NCI-H82 treated with DMSO at 0.1 percent for 48 hours (cell line): ENCODE data around the gene SELENOI.
A peak's percentile ranks its signal among the peaks of the same experiment; 100 is the strongest.
"Not testable (repeated sequence)": the region's sequence is repeated elsewhere in the genome, so short reads cannot be mapped to it uniquely, and the experiment has no call there.

Experiments used
- DNase-seq: peaks from one replicate; lab custom pipeline; 2025; ENCODE audit not compliant: unreplicated experiment; lab: John Stamatoyannopoulos, UW

Gene SELENOI, protein sequence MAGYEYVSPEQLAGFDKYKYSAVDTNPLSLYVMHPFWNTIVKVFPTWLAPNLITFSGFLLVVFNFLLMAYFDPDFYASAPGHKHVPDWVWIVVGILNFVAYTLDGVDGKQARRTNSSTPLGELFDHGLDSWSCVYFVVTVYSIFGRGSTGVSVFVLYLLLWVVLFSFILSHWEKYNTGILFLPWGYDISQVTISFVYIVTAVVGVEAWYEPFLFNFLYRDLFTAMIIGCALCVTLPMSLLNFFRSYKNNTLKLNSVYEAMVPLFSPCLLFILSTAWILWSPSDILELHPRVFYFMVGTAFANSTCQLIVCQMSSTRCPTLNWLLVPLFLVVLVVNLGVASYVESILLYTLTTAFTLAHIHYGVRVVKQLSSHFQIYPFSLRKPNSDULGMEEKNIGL

DNA sequence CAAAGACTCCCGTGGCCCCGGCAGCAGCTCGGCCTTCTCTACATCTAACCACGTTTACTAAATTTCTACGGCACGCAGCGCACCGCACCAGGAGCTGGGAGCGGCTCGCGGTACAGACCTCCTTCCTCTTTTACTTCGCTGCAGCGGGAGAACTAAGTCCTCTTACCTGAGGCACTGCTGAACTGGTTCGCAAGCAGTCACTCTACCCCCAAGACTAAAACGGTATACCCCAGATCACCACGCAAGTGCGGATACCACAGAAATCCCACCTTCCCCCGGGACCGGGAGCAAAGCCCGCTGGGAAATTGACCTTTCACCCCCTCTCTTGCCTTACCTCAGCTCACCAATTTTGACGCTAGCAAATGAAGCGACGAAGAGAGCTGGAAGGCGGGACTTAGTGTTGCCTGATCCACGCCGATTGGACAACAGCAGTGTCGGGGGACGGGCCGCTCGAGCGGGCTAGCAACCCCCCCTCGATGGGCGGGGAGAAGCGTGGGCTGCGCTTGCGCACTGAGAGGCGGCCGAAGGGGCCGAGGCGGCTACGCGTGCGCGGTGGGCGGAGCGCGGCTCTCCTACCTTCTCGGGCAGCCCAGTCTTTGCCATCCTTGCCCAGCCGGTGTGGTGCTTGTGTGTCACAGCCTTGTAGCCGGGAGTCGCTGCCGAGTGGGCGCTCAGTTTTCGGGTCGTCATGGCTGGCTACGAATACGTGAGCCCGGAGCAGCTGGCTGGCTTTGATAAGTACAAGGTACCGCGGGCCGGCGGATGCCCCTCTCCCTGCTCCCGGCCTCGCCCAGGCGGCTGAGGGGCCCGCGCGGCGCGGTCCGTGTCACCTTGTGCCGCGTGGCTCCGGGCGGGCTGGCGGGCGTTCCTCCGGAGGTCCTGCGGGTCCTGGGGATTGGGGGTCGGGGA, at the start of gene SELENOI:
Gene SELENOI (plus strand): TSS at position 599 of the 909 bp plus-strand sequence. CDS start 90 bp downstream, at position 689.
- peak; percentile 99 for DNase-seq

DNA sequence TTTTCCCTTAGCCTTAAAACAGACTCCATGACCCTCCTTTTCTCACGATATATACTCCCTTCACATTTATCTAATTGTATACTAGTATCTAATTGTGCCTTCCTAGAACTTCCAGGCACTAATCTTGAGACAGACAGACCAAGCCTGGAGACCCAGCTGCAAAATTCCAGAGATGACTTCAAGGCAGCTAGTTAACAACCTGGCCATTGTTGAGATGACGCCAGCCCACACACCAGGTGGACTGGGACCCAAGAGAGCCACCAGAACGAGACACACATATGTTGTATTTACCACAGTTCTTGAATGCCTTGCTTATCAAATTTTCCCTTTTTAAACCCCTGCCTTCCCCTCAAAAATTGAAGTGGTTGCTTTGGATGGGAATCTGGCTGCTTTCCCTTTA, 48.9 kb upstream of the SELENOI start:
- DNase-seq = no peak

DNA sequence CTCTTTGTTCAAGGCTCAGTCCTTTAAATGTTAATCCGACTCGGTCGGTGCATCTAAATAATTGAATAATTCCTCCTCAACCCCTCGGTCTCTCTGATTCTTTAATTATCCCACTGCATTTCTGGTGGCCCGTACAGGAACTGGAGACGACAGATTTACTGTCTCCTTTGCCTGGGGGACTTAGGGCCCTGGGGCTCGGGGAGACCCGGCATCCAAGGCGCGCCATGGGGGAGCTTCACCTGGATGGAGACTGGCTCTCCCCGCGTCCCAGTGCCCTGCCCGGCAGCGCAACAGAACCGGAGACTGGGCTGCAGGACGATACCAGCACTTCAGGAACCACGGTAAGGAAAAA, 47.7 kb upstream of the SELENOI start:
- no peak for DNase-seq

DNA sequence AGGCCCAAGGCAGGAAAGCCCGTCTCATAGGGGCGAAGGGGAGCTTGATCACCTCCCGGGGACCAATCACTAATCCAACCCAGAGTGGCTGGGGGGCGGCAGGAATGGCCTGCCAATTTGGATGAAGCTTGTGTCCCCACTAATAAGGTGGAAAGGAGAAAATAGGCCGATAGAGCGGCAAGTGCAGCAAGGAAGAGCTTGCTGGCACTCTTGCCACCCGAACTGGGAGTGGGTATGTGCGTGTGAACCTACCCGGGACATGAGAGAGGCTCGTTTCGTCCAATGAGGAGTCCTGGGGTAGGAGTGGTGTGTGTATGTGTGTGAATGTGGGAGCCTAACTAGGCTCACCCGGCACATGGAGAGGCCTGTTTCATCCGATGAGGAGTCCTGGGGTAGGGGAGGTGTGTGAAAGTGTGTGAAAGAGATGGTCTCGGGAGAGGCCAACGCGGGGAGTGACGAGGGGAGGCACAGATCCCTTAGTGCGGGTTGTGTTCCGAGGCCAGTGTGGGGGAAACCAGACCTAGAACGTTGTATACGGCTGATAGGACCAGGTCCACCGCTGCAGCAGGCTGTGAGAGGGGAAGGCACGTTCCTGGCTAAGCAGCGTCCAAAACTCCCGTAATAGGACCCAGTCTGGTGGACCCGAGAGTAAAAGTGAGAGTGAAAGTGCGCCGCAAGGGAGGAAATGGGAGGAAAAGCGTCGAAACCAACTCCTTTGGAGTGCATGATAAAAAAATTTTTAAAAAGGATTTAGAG, 47.1 kb upstream of the SELENOI start:
- no peak for DNase-seq

DNA sequence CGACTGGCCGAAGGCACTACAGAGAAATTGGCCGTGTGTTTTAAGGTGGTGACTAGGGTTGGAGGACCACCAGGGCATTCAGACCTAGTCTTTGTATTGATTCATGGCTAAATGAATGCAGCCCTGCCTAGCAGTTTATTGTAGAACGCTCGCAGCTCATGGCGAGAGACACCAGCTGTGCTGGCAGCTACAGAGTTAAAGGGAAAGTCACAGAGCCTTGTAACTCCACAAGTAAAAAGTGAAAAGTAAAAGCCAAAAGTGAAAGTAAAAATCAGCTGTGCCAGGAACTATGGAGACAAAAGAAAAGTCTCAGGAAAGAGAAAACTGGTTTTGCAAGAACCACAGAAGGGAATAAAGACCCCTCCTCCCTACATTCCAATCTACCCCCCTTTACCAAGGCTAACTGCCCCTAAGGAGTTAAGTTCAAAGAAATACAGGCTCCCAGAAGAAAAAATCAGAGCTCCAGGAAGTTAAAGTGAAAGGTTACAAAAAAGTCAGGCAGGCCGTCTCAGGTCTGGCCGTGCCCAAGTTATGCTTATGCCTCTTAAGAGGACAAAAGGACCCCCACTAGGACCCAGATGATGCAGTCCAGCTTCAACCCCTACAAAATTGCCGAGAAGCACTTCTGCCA, 46.4 kb upstream of the SELENOI start:
- no peak for DNase-seq

DNA sequence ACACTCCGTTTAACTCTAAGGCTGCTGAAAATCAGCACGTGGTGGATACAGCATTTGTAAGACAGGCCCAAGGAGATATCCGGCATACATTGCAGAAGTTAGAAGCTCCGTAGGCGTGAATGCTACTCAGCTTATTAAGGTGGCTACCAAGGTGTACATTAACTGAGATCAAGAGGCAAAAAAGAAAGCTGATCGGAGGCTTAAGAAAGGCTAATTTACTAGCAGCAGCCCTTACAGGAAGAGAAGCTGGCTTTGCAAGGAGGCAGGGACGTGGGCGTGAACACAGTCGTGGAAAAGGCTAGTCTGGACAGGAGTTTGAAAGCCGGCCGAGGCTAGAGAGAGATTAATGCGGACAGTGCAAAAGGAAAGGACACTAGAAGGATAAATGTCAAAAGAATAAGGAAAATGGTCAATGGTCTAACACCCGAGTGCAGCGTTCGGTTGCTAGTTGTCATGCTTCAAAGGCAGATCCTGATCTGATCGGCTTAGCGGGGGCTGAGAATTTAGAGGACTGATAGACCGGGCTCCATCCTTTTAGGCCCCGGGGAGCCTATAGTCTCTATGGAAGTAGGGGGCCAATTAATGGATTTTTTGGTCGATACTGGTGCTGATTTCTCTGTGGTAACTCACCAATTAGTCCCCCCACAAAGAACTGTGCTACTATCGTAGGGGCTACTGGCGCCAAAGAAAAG, 45.6 kb upstream of the SELENOI start:
- DNase-seq = peak; percentile 12

DNA sequence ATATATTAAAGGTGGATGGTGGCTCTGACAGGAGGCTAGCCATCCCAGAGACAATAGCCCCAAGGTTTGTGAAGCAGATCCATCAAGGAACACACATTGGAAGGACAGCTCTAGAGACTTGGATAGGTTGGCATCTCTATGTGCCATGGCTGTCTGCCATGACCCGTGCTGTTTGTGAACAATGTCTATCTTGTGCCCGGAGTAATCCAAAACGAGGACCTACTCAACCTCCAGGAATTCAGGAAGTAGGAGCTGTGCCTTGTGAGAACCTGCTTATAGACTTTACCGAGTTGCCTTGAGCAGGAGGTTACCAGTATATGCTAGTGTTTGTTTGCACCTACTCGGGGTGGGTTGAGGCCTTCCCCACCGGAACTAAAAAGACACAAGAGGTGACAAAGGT, 43.1 kb upstream of the SELENOI start:
- no peak for DNase-seq

DNA sequence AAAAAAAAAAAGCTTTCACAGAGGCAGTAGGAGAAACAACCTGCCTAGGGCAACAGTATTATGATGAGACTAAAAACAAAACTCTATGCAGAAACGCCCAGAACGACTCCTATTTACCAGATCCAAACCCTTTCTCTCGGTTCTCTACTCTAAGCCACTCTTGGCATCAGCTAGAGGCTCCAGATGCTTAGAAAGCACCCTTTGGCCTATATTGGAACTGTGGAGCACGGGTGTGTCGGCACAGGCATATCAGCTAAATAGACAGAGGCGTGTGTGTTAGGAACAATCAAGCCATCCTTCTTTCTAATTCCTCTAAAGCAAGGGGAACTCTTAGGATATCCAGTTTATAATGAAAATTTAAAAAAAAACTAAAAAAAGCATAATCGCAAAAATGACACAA, 40.8 kb upstream of the SELENOI start:
- not testable (repeated sequence) for DNase-seq

DNA sequence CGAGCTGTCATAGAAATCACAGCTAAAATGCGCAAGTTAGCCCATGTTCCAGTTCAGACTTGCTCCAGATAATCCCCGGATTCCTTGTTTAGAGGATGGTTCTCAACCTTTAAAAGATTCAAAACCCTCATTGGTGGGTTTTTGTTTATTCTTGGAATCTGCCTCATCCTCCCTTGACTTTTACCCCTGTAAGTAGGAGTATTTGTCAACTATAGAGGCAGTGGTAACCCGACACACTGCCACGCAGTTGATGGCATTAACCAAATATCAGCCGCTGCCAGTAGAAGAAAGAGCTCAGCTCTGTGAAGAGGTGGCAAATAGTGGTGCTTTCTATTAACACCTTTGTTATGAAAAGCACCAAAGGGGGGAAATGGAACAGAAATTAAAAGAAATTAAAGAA, 40.4 kb upstream of the SELENOI start:
- DNase-seq = no peak

DNA sequence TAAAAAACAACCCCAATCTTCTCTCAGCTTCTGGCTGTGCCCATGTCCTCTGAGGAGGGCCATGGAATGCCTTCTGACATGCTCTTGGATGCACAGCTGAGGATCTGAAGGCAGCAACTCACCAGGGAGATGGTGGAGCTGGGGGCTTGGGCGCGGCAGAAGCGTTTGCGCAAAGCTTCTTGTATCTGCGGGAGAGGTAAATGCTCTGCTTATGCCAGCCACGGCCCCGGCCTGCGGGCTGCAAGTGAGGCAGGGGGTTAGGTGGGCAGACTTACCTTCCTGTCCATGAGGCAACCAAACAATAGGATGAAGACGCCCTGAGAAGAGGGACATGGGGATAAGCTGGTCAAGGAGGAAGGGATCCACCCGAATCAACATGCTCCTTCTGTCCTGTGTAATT, 36.0 kb upstream of the SELENOI start:
- no peak for DNase-seq

DNA sequence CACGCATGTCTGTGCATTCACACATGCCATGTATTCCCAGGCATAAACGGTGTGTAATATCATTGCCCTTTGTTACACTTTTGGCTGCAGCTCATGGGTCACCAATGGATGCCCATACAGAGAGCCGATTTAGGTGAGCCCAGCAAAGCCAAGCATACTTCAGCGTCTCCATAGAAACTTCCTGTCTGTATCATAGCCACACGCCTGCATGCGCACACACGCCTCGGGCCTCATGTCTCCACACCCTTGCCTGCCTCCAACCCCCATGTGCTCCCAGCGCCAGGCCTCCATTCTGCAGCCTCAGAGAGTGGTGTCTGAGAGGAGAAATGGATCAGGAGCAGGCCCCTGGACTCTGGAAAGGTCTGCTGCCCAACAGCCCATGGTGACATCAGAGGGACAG, 33.5 kb upstream of the SELENOI start:
- DNase-seq = no peak

DNA sequence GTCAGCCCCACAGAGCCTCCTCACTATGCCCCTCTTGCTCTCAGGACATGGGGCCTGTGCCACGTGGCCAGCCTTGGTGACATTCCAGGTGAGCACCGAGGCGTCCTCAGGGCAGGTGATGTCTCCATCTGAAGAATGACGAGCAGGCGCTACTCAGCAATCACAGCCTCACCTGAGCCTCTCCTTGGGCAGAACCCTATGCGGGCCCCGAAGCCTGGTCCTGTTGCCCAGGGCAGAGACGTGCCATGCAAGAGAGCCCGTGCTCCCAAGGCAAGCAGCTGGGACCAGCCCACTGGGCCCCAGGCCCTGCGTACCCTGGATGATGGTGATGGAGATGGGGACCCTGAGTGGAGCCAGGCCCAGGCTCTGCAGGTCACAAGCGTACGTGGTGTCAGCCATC, 32.5 kb upstream of the SELENOI start:
- no peak for DNase-seq

DNA sequence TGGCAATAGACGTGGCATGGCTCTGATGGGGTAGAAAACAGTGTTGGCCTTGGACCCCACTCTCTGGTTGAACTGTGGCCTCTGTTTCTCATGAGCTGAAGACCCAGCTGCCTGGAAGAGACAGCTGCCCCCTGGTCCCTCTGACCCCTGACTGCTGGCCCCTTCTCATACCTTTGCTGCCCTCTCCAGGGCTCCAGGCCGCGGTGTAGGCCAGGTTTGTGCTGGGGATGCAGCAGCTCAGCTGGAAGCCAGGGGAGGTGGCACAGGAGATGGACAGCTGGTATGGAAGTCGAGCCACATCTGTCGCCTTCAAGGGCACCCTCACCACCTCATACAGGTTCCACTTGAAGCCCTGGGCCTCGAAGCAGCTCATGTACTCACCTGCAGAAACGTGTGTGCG, 31.7 kb upstream of the SELENOI start:
- no peak for DNase-seq

DNA sequence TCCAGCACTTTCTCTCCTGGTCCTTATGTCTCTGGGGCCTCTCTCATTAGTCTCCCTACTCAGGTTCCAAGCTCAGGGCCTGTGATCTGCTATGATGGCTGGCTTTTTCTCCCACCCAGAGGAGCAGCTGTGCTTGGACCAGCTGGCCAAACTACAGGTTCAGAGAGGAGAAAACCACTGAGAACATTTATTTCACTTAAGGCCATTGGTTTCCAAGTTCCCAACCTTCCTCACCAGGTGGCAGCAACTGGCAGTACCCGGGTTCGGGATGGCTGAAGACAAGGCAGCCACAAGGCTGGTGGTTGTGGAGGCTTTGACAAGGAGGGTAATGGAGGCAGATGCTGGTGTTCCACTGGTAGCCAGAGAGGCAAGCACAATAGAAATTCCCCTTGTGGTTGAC, 29.9 kb upstream of the SELENOI start:
- DNase-seq = no peak

DNA sequence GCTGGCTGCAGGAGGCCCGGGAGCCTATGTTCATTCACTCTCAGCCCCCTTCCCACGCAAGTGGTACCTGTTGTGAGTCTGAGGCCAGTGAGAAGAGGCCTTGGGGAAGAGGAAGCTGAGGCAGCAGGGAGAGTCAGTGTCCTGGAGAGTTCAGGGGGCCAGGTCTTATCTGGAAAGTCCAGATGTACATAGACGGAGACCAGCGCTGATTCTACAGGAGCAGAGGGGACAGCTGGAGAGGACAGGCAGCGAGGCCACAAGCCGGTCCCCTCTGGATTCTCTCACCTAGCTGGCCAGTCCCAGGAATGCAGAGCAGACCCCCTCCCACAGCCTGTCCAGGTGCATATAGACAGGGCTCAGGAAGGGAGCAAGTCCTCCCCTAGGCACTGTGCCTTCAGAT, 29.1 kb upstream of the SELENOI start:
- DNase-seq = no peak

DNA sequence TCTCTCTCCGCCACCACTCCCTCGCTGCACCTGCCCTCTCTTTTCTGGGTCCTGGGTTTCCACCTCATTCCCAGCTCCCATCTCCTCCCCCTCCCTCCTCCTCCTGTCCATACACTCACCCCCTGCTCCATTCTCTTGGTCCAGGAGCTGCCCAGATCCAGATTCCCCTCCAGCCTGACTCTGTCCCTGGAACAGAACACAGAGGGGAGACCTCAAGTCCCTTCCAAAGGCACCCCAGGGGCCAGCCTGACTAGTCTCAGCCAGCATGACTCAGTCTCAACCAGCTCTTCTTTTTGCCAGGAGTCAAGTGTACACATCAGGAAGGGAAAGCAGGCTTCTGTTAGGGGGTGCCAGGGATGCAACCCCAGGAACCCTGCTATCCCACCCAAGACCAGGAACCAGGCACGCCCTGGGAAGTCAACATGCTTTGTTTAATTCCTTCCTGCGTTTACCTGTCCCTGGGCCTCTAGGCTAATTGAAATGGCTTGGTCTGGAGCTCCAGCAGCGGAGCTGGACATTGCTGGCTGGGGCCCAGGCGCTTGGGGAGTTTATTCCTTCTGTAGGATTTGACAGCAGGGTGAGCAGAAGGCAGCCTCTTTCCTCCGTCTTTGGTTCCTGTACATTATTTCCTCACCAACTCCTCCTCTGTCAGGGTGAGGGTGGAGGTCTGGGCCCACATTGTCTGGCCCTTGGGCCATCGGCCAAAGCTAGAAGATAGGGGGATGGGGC, 28.4 kb upstream of the SELENOI start:
- DNase-seq = no peak

DNA sequence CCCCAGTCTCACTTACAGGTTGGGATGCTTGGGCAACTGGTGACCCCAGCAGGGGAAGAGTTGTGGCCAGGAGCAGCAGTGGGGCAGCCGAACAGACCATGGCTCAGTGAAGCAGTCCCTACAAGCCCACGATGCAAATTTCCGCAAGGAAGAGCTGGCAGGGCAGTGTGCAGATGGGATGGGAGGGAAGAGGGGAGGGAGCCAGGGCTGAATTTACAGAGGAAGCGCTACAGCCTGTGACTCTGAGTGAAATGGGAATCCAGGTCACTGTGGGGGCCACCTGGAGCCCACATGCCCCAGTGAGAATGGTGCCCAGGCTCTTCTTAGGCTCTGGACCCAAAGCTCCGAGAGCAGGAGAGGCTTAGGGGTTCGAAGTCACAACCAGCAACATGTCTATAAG, 27.0 kb upstream of the SELENOI start:
- no peak for DNase-seq

DNA sequence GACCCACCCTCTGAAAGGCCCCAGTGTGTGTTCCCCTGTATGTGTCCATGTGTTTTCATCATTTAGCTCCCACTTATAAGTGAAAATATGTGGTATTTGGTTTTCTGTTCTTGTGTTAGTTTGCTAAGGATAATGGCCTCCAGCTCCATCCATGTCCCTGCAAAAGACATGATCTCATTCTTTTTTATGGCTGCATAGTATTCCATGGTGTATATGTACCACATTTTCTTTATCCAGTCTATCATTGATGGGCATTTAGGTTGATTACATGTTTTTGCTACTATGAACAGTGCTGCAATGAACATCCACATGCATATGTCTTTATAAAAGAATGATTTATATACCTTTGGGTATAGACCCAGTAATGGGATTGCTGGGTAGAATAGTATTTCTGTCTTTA, 21.5 kb upstream of the SELENOI start:
- DNase-seq = not testable (repeated sequence)

DNA sequence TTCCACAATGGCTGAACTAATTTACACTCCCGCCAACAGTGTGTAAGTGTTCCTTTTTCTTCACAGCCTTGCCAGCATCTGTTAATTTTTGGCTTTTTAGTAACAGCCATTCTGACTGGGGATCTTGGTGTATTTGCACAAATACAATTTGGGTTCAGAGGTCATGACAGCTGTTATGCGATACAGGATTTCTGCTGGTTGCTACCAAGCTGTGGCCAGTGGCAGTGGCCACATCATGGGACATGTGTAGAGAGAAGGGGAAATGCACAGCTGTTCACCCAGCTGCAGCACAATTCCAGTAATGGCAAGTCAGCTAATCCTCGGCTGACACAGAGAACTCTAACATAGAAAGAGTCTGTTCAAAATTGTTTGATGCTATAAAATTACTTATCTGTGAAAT, 21.0 kb upstream of the SELENOI start:
- DNase-seq = no peak

DNA sequence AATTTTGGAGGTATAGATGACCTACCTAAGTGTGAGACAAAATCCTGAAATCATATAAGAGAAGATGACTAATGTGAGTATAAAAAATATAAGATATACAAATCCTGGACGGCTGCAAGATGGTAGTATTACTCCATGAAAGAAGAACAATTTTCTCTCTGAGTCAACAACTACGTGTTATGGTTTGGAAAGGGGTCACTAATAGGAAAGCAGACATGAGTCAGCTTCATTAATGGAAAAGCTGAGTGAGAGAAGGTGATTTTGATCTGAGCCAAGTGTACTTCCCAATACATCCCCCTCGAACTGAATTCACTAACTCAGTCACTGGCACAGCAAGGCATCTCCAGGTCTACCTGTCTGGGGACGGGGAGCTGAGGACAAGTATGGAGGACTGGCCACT, 20.1 kb upstream of the SELENOI start:
- no peak for DNase-seq
